GM13976 (cell line): ENCODE measurements around the gene AMOT.

Experiments
- DNase-seq: peaks from one replicate; pipeline ENCODE4 v3.0.0; 2012; ENCODE audit warnings: low spot score
- CTCF ChIP-seq: IDR thresholded peaks from 2 replicates; pipeline ENCODE4 v1.5.1; 2012; ENCODE audit warnings: borderline replicate concordance, mild to moderate bottlenecking; ENCODE audit not compliant: insufficient read depth; ENCODE audit errors: extremely low read depth, missing control alignments, control extremely low read depth
- in situ Hi-C: fragments of 300-500 bp; cut with MboI; formaldehyde crosslinking; loops from one replicate; pipeline ENCODE4 v1.12.0; 2022; ENCODE audit warnings: low sequenced_read_pairs, mixed read lengths, inconsistent platforms; ENCODE audit not compliant: unreplicated experiment

Gene AMOT

GRCh38 chrX:112774142-112774541 is 66.5 kb downstream of the AMOT start:
- in situ Hi-C loops: no loop called here
- no peak for TF ChIP-seq CTCF
- no peak for DNase-seq

- no peak for TF ChIP-seq CTCF
- in situ Hi-C loops: no loop called here
- DNase-seq: no peak
Observed at GRCh38 chrX:112769034-112769433, 71.6 kb downstream of the AMOT start.

GRCh38 chrX:112768563-112768962 is 72.1 kb downstream of the AMOT start:
- in situ Hi-C loops: no loop called here
- DNase-seq: no peak
- no peak for TF ChIP-seq CTCF

- no peak for TF ChIP-seq CTCF
- in situ Hi-C loops: no loop called here
- DNase-seq: no peak
Observed at GRCh38 chrX:112766774-112767173, 73.9 kb downstream of the AMOT start.

GRCh38 chrX:112761242-112762207 is 79.1 kb downstream of the AMOT start:
- DNase-seq: peak; percentile 36
- no peak for TF ChIP-seq CTCF
- in situ Hi-C loops: no loop called here

- peak; percentile 21 for TF ChIP-seq CTCF
- in situ Hi-C loops: no loop called here
- DNase-seq: no peak
Observed at GRCh38 chrX:112760697-112761096, 79.9 kb downstream of the AMOT start.
